ENCODE results near the gene REV1.
A peak's percentile ranks its signal among the peaks of the same experiment; 100 is the strongest.
"Not testable (repeated sequence)": the region's sequence is repeated elsewhere in the genome, so short reads cannot be mapped to it uniquely, and the experiment has no call there.

REV1 gene

DNA sequence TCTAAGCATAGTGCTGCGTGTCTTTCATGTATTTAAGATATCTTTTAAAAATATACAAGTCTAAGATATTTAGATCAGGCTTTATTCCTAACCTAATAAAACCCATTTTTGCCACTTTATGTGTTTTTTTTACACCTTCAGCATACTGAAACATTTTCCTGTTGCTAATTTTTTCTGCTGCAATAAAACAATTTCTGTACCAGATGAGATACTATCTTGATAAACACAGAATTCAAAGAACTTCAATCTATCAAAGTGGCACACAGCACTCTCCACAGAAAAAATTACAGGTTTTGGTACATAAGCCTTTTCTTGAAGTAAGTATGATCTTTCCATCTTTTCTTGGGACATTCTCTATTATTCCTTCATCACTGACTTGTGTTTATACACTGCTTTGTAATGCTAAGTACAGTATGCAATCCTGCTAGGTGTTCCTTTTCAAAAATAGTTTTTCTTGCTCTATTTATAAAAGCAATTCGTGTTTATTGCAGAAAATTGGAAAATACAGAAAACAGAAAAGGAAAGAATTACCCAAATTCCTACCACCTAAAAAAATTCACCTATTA, 16.2 kb downstream of the REV1 start:
- H3K4me3 Mint-ChIP-seq = no peak overlapping the region
- no peaks in the 10 kb centered on the region for H3K36me3 Mint-ChIP-seq
- no peaks in the 10 kb centered on the region for H3K9me3 Mint-ChIP-seq
- H3K4me1 Mint-ChIP-seq = peaks cover 47% of the 10 kb centered on the region
- no peak overlapping the region for H3K27ac Mint-ChIP-seq
- DNase-seq (ENCODE audit: low spot score in 2 of 2) (no peak), ATAC-seq (no peak)

- Mint-ChIP-seq H3K4me3 (no peak overlapping the region), H3K4me1 (peaks cover 47% of the 10 kb centered on the region), H3K27ac (no peak overlapping the region), H3K36me3 (no peaks in the 10 kb centered on the region), H3K9me3 (no peaks in the 10 kb centered on the region)
- DNase-seq (ENCODE audit: low spot score in 2 of 2) (no peak), ATAC-seq (no peak)
Measured at GRCh38 chr2:99472600-99472960, 17.2 kb downstream of the REV1 start.

GRCh38 chr2:99471654-99472599, 17.9 kb downstream of the REV1 start:
- Mint-ChIP-seq H3K36me3 (no peaks in the 10 kb centered on the region), H3K9me3 (no peaks in the 10 kb centered on the region), H3K4me1 (peaks cover 44% of the 10 kb centered on the region), H3K27ac (no peak overlapping the region), H3K4me3 (no peak overlapping the region)
- DNase-seq (ENCODE audit: low spot score in 2 of 2) (no peak), ATAC-seq (no peak)

GRCh38 chr2:99470957-99471356, 18.9 kb downstream of the REV1 start:
- no peak overlapping the region for H3K4me3 Mint-ChIP-seq
- no peak overlapping the region for H3K27ac Mint-ChIP-seq
- DNase-seq (ENCODE audit: low spot score in 2 of 2) (no peak), ATAC-seq (no peak)
- no peaks in the 10 kb centered on the region for H3K36me3 Mint-ChIP-seq
- no peaks in the 10 kb centered on the region for H3K9me3 Mint-ChIP-seq
- H3K4me1 Mint-ChIP-seq = peaks cover 42% of the 10 kb centered on the region

- not testable (repeated sequence) for ATAC-seq; DNase-seq (ENCODE audit: low spot score in 2 of 2); H3K36me3 Mint-ChIP-seq; H3K4me3 Mint-ChIP-seq; H3K27ac Mint-ChIP-seq; H3K9me3 Mint-ChIP-seq
- H3K4me1 Mint-ChIP-seq = peaks cover 44% of the 10 kb centered on the region
Measured at GRCh38 chr2:99470459-99470858, 19.4 kb downstream of the REV1 start.

GRCh38 chr2:99469394-99469793, 20.4 kb downstream of the REV1 start:
- peaks cover 4% of the 10 kb centered on the region for H3K36me3 Mint-ChIP-seq
- no peaks in the 10 kb centered on the region for H3K9me3 Mint-ChIP-seq
- peaks cover 37% of the 10 kb centered on the region for H3K4me1 Mint-ChIP-seq
- no peak overlapping the region for H3K27ac Mint-ChIP-seq
- no peak overlapping the region for H3K4me3 Mint-ChIP-seq
- DNase-seq (ENCODE audit: low spot score in 2 of 2) (no peak), ATAC-seq (no peak)

- no peak overlapping the region for H3K4me3 Mint-ChIP-seq
- H3K4me1 Mint-ChIP-seq = peaks cover 33% of the 10 kb centered on the region
- ATAC-seq (no peak), DNase-seq (ENCODE audit: low spot score in 2 of 2) (no peak)
- H3K9me3 Mint-ChIP-seq = no peaks in the 10 kb centered on the region
- no peak overlapping the region for H3K27ac Mint-ChIP-seq
- peaks cover 4% of the 10 kb centered on the region for H3K36me3 Mint-ChIP-seq
Measured at GRCh38 chr2:99468155-99468554, 21.7 kb downstream of the REV1 start.

GRCh38 chr2:99467390-99467789, 22.4 kb downstream of the REV1 start:
- peaks cover 28% of the 10 kb centered on the region for H3K4me1 Mint-ChIP-seq
- ATAC-seq (no peak), DNase-seq (ENCODE audit: low spot score in 2 of 2) (no peak)
- H3K27ac Mint-ChIP-seq = no peak overlapping the region
- H3K36me3 Mint-ChIP-seq = peaks cover 9% of the 10 kb centered on the region
- no peaks in the 10 kb centered on the region for H3K9me3 Mint-ChIP-seq
- no peak overlapping the region for H3K4me3 Mint-ChIP-seq

DNA sequence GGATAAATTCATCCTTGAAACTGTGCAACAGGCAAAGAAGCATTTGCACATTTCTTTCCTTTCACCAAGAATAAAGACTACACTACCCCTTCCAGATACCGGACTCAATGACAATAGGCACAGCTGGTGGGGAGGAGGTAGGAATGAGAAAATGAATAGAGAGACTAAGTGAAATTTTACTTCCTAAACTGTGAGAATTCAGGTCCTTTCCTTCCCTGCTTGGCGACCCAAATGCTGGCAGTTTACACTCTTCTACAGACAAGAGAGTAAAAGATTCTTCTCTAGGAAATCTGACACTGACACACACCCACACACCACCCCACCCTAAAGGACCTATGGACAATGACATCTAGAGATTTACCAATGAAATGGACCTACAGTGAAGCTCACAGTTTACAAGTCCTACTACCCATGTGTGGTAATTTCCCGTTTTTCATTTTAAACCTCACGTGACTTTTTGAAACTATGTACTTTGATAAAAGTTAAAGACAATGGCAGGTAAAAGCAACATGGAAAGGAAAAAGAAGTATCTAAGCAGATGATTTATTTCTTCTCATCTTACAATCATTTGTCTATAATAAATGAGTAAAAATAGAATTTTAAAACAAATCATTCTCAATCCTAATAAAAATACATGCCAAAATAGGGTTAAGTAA, 27.9 kb downstream of the REV1 start:
- ATAC-seq (no peak), DNase-seq (ENCODE audit: low spot score in 2 of 2) (no peak)
- H3K4me1 Mint-ChIP-seq = peaks cover 5% of the 10 kb centered on the region
- no peak overlapping the region for H3K4me3 Mint-ChIP-seq
- H3K36me3 Mint-ChIP-seq = peaks cover 62% of the 10 kb centered on the region
- no peak overlapping the region for H3K27ac Mint-ChIP-seq
- H3K9me3 Mint-ChIP-seq = no peaks in the 10 kb centered on the region

GRCh38 chr2:99458529-99458928, 31.3 kb downstream of the REV1 start:
- H3K4me1 Mint-ChIP-seq = no peaks in the 10 kb centered on the region
- DNase-seq (ENCODE audit: low spot score in 2 of 2) (no peak), ATAC-seq (no peak)
- peaks cover 92% of the 10 kb centered on the region for H3K36me3 Mint-ChIP-seq
- no peak overlapping the region for H3K4me3 Mint-ChIP-seq
- H3K27ac Mint-ChIP-seq = no peak overlapping the region
- H3K9me3 Mint-ChIP-seq = no peaks in the 10 kb centered on the region

- H3K4me1 Mint-ChIP-seq = no peaks in the 10 kb centered on the region
- no peak for ATAC-seq
- no peaks in the 10 kb centered on the region for H3K9me3 Mint-ChIP-seq
- H3K36me3 Mint-ChIP-seq = peaks cover 80% of the 10 kb centered on the region
- no peak overlapping the region for H3K27ac Mint-ChIP-seq
- no peak overlapping the region for H3K4me3 Mint-ChIP-seq
- no peak for DNase-seq (ENCODE audit: low spot score in 2 of 2)
Measured at GRCh38 chr2:99451686-99452085, 38.1 kb downstream of the REV1 start.

DNA sequence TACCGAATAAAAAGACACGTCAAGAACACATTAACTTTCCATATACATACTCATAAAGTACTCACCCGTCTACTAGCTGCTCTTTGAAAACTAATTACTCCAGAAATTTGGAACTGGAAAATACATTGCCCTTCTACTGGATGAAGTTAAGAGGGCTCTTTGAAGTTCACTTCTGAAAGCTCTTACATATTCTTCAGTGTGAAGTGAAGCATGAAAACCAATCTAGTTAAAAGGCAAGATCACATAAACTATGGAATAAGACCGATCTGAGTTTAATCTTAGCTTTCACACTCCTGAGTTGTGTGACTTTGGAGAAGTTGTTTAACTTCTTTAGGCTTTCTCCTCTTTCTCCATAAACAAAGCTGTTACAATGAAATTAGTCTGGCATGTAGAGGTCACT, 38.5 kb downstream of the REV1 start:
- H3K4me3 Mint-ChIP-seq = no peak overlapping the region
- H3K9me3 Mint-ChIP-seq = no peaks in the 10 kb centered on the region
- ATAC-seq (no peak), DNase-seq (ENCODE audit: low spot score in 2 of 2) (no peak)
- no peak overlapping the region for H3K27ac Mint-ChIP-seq
- no peaks in the 10 kb centered on the region for H3K4me1 Mint-ChIP-seq
- H3K36me3 Mint-ChIP-seq = peaks cover 80% of the 10 kb centered on the region

- Mint-ChIP-seq H3K4me3 (no peak overlapping the region), H3K36me3 (peaks cover 77% of the 10 kb centered on the region), H3K4me1 (peaks cover 3% of the 10 kb centered on the region), H3K27ac (no peak overlapping the region), H3K9me3 (no peaks in the 10 kb centered on the region)
- ATAC-seq (no peak), DNase-seq (ENCODE audit: low spot score in 2 of 2) (no peak)
Measured at GRCh38 chr2:99450199-99450598, 39.6 kb downstream of the REV1 start.

- ATAC-seq = no peak
- peaks cover 16% of the 10 kb centered on the region for H3K4me1 Mint-ChIP-seq
- H3K9me3 Mint-ChIP-seq = no peaks in the 10 kb centered on the region
- no peak overlapping the region for H3K27ac Mint-ChIP-seq
- no peak overlapping the region for H3K4me3 Mint-ChIP-seq
- no peak for DNase-seq (ENCODE audit: low spot score in 2 of 2)
- H3K36me3 Mint-ChIP-seq = peaks cover 63% of the 10 kb centered on the region
Measured at GRCh38 chr2:99448556-99448955, 41.3 kb downstream of the REV1 start.

DNA sequence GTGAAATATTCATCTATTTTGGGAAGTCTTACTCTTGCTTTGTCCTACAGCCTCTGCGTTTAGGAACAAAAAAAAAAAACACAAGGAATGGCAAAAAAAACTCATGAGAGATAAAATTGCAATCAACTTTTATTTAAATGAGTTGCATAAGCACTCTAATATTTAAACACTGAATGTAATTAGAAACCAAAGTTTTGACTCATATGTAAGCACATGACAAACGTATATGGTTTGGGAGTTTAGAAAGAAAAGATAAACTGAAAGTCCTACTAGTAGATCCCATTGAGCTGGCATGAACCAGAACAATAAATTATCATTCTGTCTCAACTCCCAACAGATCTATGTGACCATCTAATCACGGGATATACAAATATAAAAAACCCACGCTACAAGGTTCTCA, 44.8 kb downstream of the REV1 start:
- no peaks in the 10 kb centered on the region for H3K9me3 Mint-ChIP-seq
- no peak for DNase-seq (ENCODE audit: low spot score in 2 of 2)
- H3K27ac Mint-ChIP-seq = peak overlapping the region; percentile 40
- no peak for ATAC-seq
- peaks cover 62% of the 10 kb centered on the region for H3K36me3 Mint-ChIP-seq
- peaks cover 16% of the 10 kb centered on the region for H3K4me1 Mint-ChIP-seq
- H3K4me3 Mint-ChIP-seq = no peak overlapping the region

DNA sequence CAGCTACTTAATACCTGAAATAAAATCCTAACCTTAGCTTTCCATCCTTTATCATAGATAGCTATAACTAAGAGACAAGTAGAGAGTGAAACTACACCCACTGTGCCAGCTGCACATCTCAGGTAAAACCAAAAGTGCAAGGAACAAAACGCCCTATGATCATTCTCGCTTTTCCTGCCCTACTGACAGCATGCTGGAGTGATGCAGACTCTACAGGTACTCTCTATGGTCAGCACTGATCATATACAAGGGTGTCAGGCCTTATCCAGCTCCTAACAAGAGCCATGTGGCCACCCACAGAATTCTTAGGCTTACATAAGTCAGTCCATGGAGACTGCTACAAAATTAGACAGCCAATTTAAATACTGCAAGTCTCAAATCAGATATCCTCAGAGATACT, 45.6 kb downstream of the REV1 start:
- Mint-ChIP-seq H3K4me3 (no peak overlapping the region), H3K36me3 (peaks cover 68% of the 10 kb centered on the region), H3K27ac (peak overlapping the region; percentile 77), H3K4me1 (peaks cover 16% of the 10 kb centered on the region), H3K9me3 (no peaks in the 10 kb centered on the region)
- no peak for ATAC-seq
- no peak for DNase-seq (ENCODE audit: low spot score in 2 of 2)

All from stimulated activated effector memory CD8-positive, alpha-beta T cell treated with anti-CD3 and anti-CD28 coated beads, Interleukin-12 subunit alpha, Interleukin-12 subunit beta, amount 100 ng/mL, for 72 hours (primary cell).